H1 (cell line): ENCODE results near the gene CTXN1. TPM values are rescaled to one million over a fixed set of nuclear protein-coding genes. Genes with fewer than 3 reads are reported as not detected.

Experiments
- CTCF ChIA-PET: fragments of 300-600 bp; sonication (Branson Sonifier 250); formaldehyde crosslinking; loops from one replicate; lab custom pipeline; 2021; ENCODE audit not compliant: partially characterized antibody; lab: Charles Lee
- POLR2A ChIA-PET: fragments of 300-600 bp; sonication (Branson Sonifier 250); formaldehyde crosslinking; loops from one replicate; lab custom pipeline; 2021; ENCODE audit warnings: inconsistent platforms; ENCODE audit not compliant: partially characterized antibody; lab: Charles Lee
- DNase-seq, 2 experiments: peaks; one replicate each; pipeline versions ENCODE4 v3.0.0 to v3.0.0-alpha.2; 2010 to 2022; ENCODE audit warnings: low spot score in 2 of 2, low read depth in 1 of 2, mixed read lengths in 1 of 2
- FAIRE-seq: peaks from 2 replicates; lab custom pipeline; 2011; peaks lifted over from hg19 to GRCh38; lab: Jason Lieb, UNC
- H2AFZ ChIP-seq: 2 replicates; pipeline ENCODE4 v1.8.1; 2012; ENCODE audit warnings: low read length, inconsistent platforms
- H2AK5ac ChIP-seq: 2 replicates; pipeline ENCODE4 v1.6.1; 2013; ENCODE audit warnings: low read depth, low read length
- H2BK120ac ChIP-seq: replicated peaks from 2 replicates; pipeline ENCODE3; 2013; ENCODE audit warnings: low read depth, low read length, inconsistent platforms
- H2BK12ac ChIP-seq: 2 replicates; pipeline ENCODE4 v1.6.1; 2013; ENCODE audit warnings: low read depth, low read length
- H2BK15ac ChIP-seq: 2 replicates; pipeline ENCODE4 v1.6.1; 2013; ENCODE audit warnings: low read length
- H2BK20ac ChIP-seq: 2 replicates; pipeline ENCODE4 v1.6.1; 2013; ENCODE audit warnings: low read length
- H2BK5ac ChIP-seq: 2 replicates; pipeline ENCODE4 v1.6.1; 2013; ENCODE audit warnings: low read depth, low read length
- H3K14ac ChIP-seq: 2 replicates; pipeline ENCODE4 v1.6.1; 2013; ENCODE audit warnings: inconsistent platforms; ENCODE audit not compliant: insufficient read length
- H3K18ac ChIP-seq: 2 replicates; pipeline ENCODE4 v1.6.1; 2013; ENCODE audit warnings: low read length; ENCODE audit errors: extremely low read depth
- H3K23ac ChIP-seq: 2 replicates; pipeline ENCODE4 v1.6.1; 2013; ENCODE audit warnings: inconsistent platforms; ENCODE audit not compliant: insufficient read length
- H3K23me2 ChIP-seq: 2 replicates; pipeline ENCODE4 v1.6.1; 2013; ENCODE audit warnings: low read depth, low read length
- H3K27ac ChIP-seq: 2 replicates; pipeline ENCODE4 v1.6.1; 2011; ENCODE audit warnings: low read depth, low read length, inconsistent platforms
- H3K27me3 ChIP-seq, 4 experiments: replicated peaks in 1 of 4; 1 replicate in 1 of 4; 2 replicates in 3 of 4; pipeline versions ENCODE4 v1.6.1 to v1.8.1; 2011 to 2013; ENCODE audit warnings: low read length in 3 of 4, mild to moderate bottlenecking in 3 of 4, inconsistent platforms in 2 of 4, mixed read lengths in 2 of 4, moderate library complexity in 1 of 4; ENCODE audit not compliant: control insufficient read depth in 3 of 4, insufficient read depth in 3 of 4; ENCODE audit errors: extremely low read depth in 1 of 4
- H3K36me3 ChIP-seq, 4 experiments: 2 replicates each; pipeline versions ENCODE4 v1.6.1 to v1.8.1; 2011 to 2013; ENCODE audit warnings: mild to moderate bottlenecking in 4 of 4, low read length in 3 of 4, moderate library complexity in 2 of 4, control low read depth in 1 of 4, inconsistent platforms in 1 of 4; ENCODE audit not compliant: insufficient read depth in 4 of 4, control insufficient read depth in 2 of 4
- H3K4ac ChIP-seq: replicated peaks from 2 replicates; pipeline ENCODE3; 2013; ENCODE audit warnings: low read length, low read depth, mixed read lengths, inconsistent platforms; ENCODE audit not compliant: insufficient read length
- H3K4me1 ChIP-seq, 4 experiments: replicated peaks in 1 of 4; 1 replicate in 1 of 4; 2 replicates in 3 of 4; pipeline versions ENCODE4 v1.6.1 to v1.8.1; 2011 to 2013; ENCODE audit warnings: low read length in 3 of 4, inconsistent platforms in 2 of 4, mixed read lengths in 1 of 4; ENCODE audit not compliant: insufficient read depth in 4 of 4, control insufficient read depth in 3 of 4
- H3K4me2 ChIP-seq, 2 experiments: 2 replicates each; pipeline versions ENCODE4 v1.6.1 to v1.8.1; 2011 to 2013; ENCODE audit warnings: low read depth in 2 of 2, low read length in 2 of 2, control low read depth in 1 of 2, inconsistent platforms in 1 of 2, mild to moderate bottlenecking in 1 of 2; ENCODE audit not compliant: insufficient read depth in 1 of 2
- H3K4me3 ChIP-seq, 4 experiments: fragments of 200-600, 300-600 bp in 1 of 4; sonication (generic), shearing (Covaris generic), sonication (Bioruptor Twin) in 1 of 4; 2 replicates each; pipeline versions ENCODE4 v1.5.1 to v1.8.1; 2011 to 2016; ENCODE audit warnings: low read length in 4 of 4, low read depth in 3 of 4, control low read depth in 2 of 4, inconsistent platforms in 2 of 4, mild to moderate bottlenecking in 2 of 4, mixed read lengths in 1 of 4, moderate library complexity in 1 of 4; ENCODE audit not compliant: insufficient read depth in 2 of 4; ENCODE audit errors: extremely low read depth in 1 of 4
- H3K56ac ChIP-seq: replicated peaks from 2 replicates; pipeline ENCODE3; 2013; ENCODE audit warnings: low read depth, mild to moderate bottlenecking, mixed read lengths, low read length, inconsistent platforms; ENCODE audit not compliant: insufficient read length
- H3K79me1 ChIP-seq: 2 replicates; pipeline ENCODE4 v1.6.1; 2013; ENCODE audit warnings: low read depth, low read length, control low read depth
- H3K79me2 ChIP-seq, 2 experiments: 2 replicates each; pipeline versions ENCODE4 v1.6.1 to v1.8.1; 2012 to 2013; ENCODE audit warnings: low read length in 2 of 2, mild to moderate bottlenecking in 2 of 2, inconsistent platforms in 1 of 2; ENCODE audit not compliant: insufficient read depth in 2 of 2, control insufficient read depth in 1 of 2
- H3K9ac ChIP-seq, 4 experiments: replicated peaks in 1 of 4; 1 replicate in 1 of 4; 2 replicates in 3 of 4; pipeline versions ENCODE4 v1.6.1 to v1.8.1; 2011 to 2013; ENCODE audit warnings: low read depth in 3 of 4, low read length in 3 of 4, control low read depth in 2 of 4, mild to moderate bottlenecking in 2 of 4, moderate library complexity in 2 of 4, inconsistent platforms in 1 of 4; ENCODE audit errors: extremely low read depth in 1 of 4
- H3K9me3 ChIP-seq, 2 experiments: 2 replicates each; pipeline versions ENCODE4 v1.6.1 to v1.8.1; 2012 to 2013; ENCODE audit warnings: mild to moderate bottlenecking in 2 of 2, moderate library complexity in 2 of 2, control low read depth in 1 of 2, inconsistent platforms in 1 of 2, low read depth in 1 of 2, low read length in 1 of 2, mixed read lengths in 1 of 2; ENCODE audit not compliant: insufficient read depth in 2 of 2
- H4K20me1 ChIP-seq, 2 experiments: replicated peaks in 1 of 2; 2 replicates each; pipeline versions ENCODE3 to v1.8.1; 2011 to 2013; ENCODE audit warnings: inconsistent platforms in 2 of 2, low read length in 2 of 2, mild to moderate bottlenecking in 1 of 2; ENCODE audit not compliant: insufficient read depth in 2 of 2, control insufficient read depth in 1 of 2
- H4K5ac ChIP-seq: 2 replicates; pipeline ENCODE4 v1.6.1; 2013; ENCODE audit warnings: low read length, low read depth, mixed read lengths, inconsistent platforms; ENCODE audit not compliant: insufficient read length
- H4K8ac ChIP-seq: 2 replicates; pipeline ENCODE4 v1.8.0; 2013; ENCODE audit warnings: mild to moderate bottlenecking, moderate library complexity, low read length, inconsistent platforms; ENCODE audit not compliant: insufficient read depth; ENCODE audit errors: extremely low read depth
- H4K91ac ChIP-seq: replicated peaks from 2 replicates; pipeline ENCODE3; 2013; ENCODE audit warnings: low read length, mixed read lengths, inconsistent platforms; ENCODE audit not compliant: insufficient read length
- EP300 ChIP-seq, 2 experiments: IDR thresholded peaks; 1 replicate in 1 of 2; 2 replicates in 1 of 2; pipeline ENCODE4 v1.6.1; 2011 to 2012; ENCODE audit warnings: low read depth in 2 of 2, low read length in 2 of 2, mild to moderate bottlenecking in 2 of 2, borderline replicate concordance in 1 of 2, inconsistent platforms in 1 of 2, moderate library complexity in 1 of 2
- JUN ChIP-seq: IDR thresholded peaks from 2 replicates; pipeline ENCODE4 v1.6.1; 2011; ENCODE audit warnings: low read depth, mild to moderate bottlenecking, improper control_type of control experiment, low read length
- NRF1 ChIP-seq: IDR thresholded peaks from 2 replicates; pipeline ENCODE4 v1.6.1; 2011; ENCODE audit warnings: mild to moderate bottlenecking, low read depth, low read length, improper control_type of control experiment
- POU5F1 ChIP-seq: IDR thresholded peaks from 2 replicates; pipeline ENCODE4 v1.6.1; 2011; ENCODE audit warnings: low read depth, mild to moderate bottlenecking, low read length, moderate library complexity
- SAP30 ChIP-seq: fragments of 300-600 bp; sonication (generic); IDR thresholded peaks from 2 replicates; pipeline ENCODE4 v1.7.1; 2012; ENCODE audit warnings: low read length, moderate library complexity, mild to moderate bottlenecking, inconsistent platforms; ENCODE audit not compliant: insufficient read depth, insufficient replicate concordance
- SP2 ChIP-seq: IDR thresholded peaks from 2 replicates; pipeline ENCODE4 v1.6.1; 2012; ENCODE audit warnings: mild to moderate bottlenecking, low read length, inconsistent platforms
- WGBS, 2 experiments: shearing (Covaris generic) in 1 of 2; methylation state at CpG; one replicate each; pipeline versions ENCODE4 v1.1.6 to v1.1.7; 2013 to 2015; ENCODE audit warnings: low lambda C conversion rate in 2 of 2, mixed read lengths in 2 of 2, inconsistent platforms in 1 of 2, low coverage in 1 of 2, missing lambda C conversion rate in 1 of 2; ENCODE audit not compliant: insufficient replicate concordance in 2 of 2, insufficient coverage in 1 of 2, insufficient read length in 1 of 2; ENCODE audit errors: extremely low coverage in 1 of 2, missing lambda C conversion rate in 1 of 2; 5-methylcytosine and 5-hydroxymethylcytosine counted together
- polyA plus RNA-seq, 7 experiments: library from polyadenylated mRNA; depleted of rRNA in 3 of 7; stranded (reverse) in 5 of 7; unstranded in 2 of 7; fragments of >200 nt in 5 of 7; fragments of 200-250 nt in 2 of 7; gene quantifications; 1 replicate in 5 of 7; 2 replicates in 1 of 7; 4 replicates in 1 of 7; pipeline versions ENCODE4 v1.2.1 to v1.2.3, GENCODE V29; 2011 to 2013; ENCODE audit warnings: missing spikeins in 2 of 7, mixed read lengths in 2 of 7
- total RNA-seq: library from RNA; stranded (reverse); fragmentation: NEBNext Ultra II Directional; extraction: Animal tissue kit (Norgen Biotek cat#: 25700); gene quantifications from 2 replicates; pipeline ENCODE4 v1.2.1, GENCODE V29; 2021

Gene CTXN1
- total and polyA plus RNA-seq, 2 of the 8 experiments (the other 6 are each of a cell fraction or from before 2014, with no cell fraction given): 16.4 to 58.0 TPM

DNA sequence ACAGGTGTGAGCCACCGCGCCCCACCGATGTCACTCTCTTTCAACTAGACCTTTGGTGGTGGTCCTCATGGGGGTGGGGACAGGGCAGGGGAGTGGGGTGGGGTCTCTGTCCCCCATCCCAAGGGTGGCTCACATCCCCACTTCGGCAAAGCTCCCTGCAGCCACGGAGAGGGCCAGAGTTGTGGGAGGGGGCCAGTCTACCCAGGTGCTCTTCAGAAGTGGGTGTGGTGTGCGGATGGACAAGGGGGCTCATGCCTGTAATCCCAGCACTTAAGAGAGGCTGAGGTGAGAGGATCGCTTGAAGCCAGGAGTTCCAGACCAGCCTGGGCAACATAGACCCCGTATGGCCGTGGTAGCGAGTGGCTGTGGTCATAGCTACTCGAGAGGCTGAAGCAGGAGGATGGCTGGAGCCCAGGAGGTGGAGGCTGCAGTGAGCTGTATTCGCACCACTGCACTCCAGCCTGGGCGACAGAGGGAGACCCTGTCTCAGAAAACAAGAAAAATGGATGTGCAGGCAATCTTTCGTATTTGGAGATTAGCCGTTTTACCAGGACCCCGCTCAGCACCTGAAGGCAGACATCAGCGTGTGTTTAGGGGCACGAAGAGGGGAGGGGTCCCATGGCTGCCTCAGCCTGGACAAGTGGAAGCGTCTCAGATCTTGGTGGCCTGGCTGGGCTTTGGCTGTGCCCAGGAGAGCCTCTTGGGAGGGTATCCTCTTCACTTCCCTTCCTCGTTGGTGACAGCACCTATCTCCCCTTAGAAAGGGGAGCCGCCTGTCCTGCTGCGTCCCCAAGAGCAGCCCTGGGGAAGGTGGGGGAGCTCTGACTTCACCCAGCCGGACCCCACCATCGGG is 10.5 kb downstream of the CTXN1 start:
- no peak overlapping the region for H4K8ac ChIP-seq
- CTCF ChIA-PET: interaction anchor here (0.8 to 9.0 kb wide), 16 partner anchors 7 to 203 kb away, joined by 3 to 112 read pairs (median 6); partner anchors contain the start of genes LRRC8E, MAP2K7, PRR36 and TIMM44
- peak overlapping the region; percentile 3 for H4K91ac ChIP-seq
- no peak overlapping the region for H3K14ac ChIP-seq
- no peaks in the 10 kb centered on the region for H3K79me1 ChIP-seq
- no peak overlapping the region for H2BK12ac ChIP-seq
- H2BK15ac ChIP-seq: no peak overlapping the region
- H2BK120ac ChIP-seq: no peak overlapping the region
- no peaks in the 10 kb centered on the region for H3K79me2 ChIP-seq
- peak overlapping the region; percentile 59 for H3K56ac ChIP-seq
- no peak for TF ChIP-seq SP2
- TF ChIP-seq EP300 (IDR thresholded peaks at IDR 0.05; ENCODE audit: borderline replicate concordance in 1 of 2, low read depth in 2 of 2, low read length in 2 of 2): no peak
- no peak for TF ChIP-seq POU5F1
- TF ChIP-seq NRF1: no peak
- TF ChIP-seq SAP30: no peak
- TF ChIP-seq JUN: no peak
- TF ChIP-seq, all 59 proteins: peak for 0
- H3K4me1 ChIP-seq: peaks cover 0 to 15% (median 8%) of the 10 kb centered on the region in 4 experiments; a peak in 5 of 7 replicates
- 0 out of 2 replicates have a peak overlapping the region, but pooled peaks have one; percentile 11 for H2AK5ac ChIP-seq
- peaks cover 5 to 23% (median 12%) of the 10 kb centered on the region in 4 experiments; a peak in 4 of 8 replicates for H3K36me3 ChIP-seq
- POLR2A ChIA-PET: interaction anchor here (0.5 to 10.6 kb wide), 15 partner anchors 11 to 285 kb away, joined by 3 to 106 read pairs (median 4); partner anchors contain the start of genes CTXN1, MAP2K7, PRR36 and TIMM44
- peaks cover 17% of the 10 kb centered on the region; the same call in 1 of the 2 replicates for H3K23me2 ChIP-seq
- WGBS, 2 experiments: 70% methylated on average over 22 of the region's 24 CpGs; no CpG with 5 or more reads in 1 of the 2 experiments
- no peak overlapping the region for H3K27ac ChIP-seq
- no peak overlapping the region for H3K23ac ChIP-seq
- no peak overlapping the region for H2AFZ ChIP-seq
- H2BK5ac ChIP-seq: no peak overlapping the region
- FAIRE-seq (no peak), DNase-seq (no peak)
- no peak overlapping the region for H2BK20ac ChIP-seq
- peaks cover 2 to 6% of the 10 kb centered on the region in 2 experiments for H4K20me1 ChIP-seq
- H3K27me3 ChIP-seq: peaks cover 17 to 45% (median 39%) of the 10 kb centered on the region in 4 experiments; a peak in 6 of 7 replicates
- peak overlapping the region; percentile 86 to 94 for H3K4me2 ChIP-seq
- no peak overlapping the region for H3K9ac ChIP-seq
- no peak overlapping the region for H3K4ac ChIP-seq
- no peaks in the 10 kb centered on the region for H3K9me3 ChIP-seq
- no peak overlapping the region; the same call in 1 of the 2 replicates for H3K18ac ChIP-seq
- peak overlapping the region; percentile 29 to 64 (median 34); a peak in 7 of 8 replicates for H3K4me3 ChIP-seq
- no peak overlapping the region for H4K5ac ChIP-seq
